Measurements from ENCODE around the gene RCCD1. TPM values are rescaled to one million over a fixed set of nuclear protein-coding genes. Genes with fewer than 3 reads are reported as not detected.

RCCD1 gene
- total and polyA plus RNA-seq, 2 of the 8 experiments (the other 6 are each of a cell fraction or from before 2014, with no cell fraction given): 9.9 to 18.8 TPM

DNA sequence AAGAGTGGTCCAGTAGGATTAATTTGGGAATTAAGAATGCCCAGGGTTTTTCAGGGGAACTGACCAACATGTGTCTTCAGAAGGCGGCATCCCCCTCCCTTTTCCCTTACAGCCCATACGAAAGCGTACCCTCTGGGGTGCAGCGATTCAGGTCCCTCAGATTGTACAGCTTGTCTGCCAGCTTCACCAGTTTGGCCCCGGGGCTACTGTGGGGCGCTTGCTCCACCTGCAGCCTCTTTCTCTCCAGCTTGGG, 23.2 kb upstream of the RCCD1 start:
- H3K4me2 ChIP-seq (ENCODE audit: insufficient read depth in 1 of 2, low read depth in 2 of 2, low read length in 2 of 2): peak overlapping the region; percentile 47 to 93; a peak in 3 of 4 replicates
- FAIRE-seq (no peak), DNase-seq (ENCODE audit: low read depth in 1 of 2, low spot score in 2 of 2) (no peak)
- no peak overlapping the region for H4K8ac ChIP-seq (ENCODE audit: extremely low read depth, insufficient read depth, low read length)
- WGBS, 2 experiments (ENCODE audit: extremely low coverage in 1 of 2, insufficient coverage in 1 of 2, insufficient read length in 1 of 2, insufficient replicate concordance in 2 of 2, low coverage in 1 of 2, low lambda C conversion rate in 2 of 2, missing lambda C conversion rate in 1 of 2): 15% methylated on average over 6 of the region's 6 CpGs; no CpG with 5 or more reads in 1 of the 2 experiments
- H3K4me3 ChIP-seq (ENCODE audit: extremely low read depth in 1 of 4, insufficient read depth in 2 of 4, low read depth in 3 of 4, low read length in 4 of 4): peak overlapping the region in 3 of 4 experiments; percentile 58 to 83 (median 82); a peak in 6 of 8 replicates
- 0 out of 7 replicates have a peak, but pooled peaks cover 0 to 4% (median 0%) of the 10 kb centered on the region in 4 experiments for H3K27me3 ChIP-seq (replicated peaks in 1 of 4; ENCODE audit: control insufficient read depth in 3 of 4, extremely low read depth in 1 of 4, insufficient read depth in 3 of 4, low read length in 3 of 4)
- no peak overlapping the region for H2BK12ac ChIP-seq (ENCODE audit: low read depth, low read length)
- no peak overlapping the region for H2BK5ac ChIP-seq (ENCODE audit: low read depth, low read length)
- H3K23me2 ChIP-seq (ENCODE audit: low read depth, low read length): peaks cover 11% of the 10 kb centered on the region; the same call in 1 of the 2 replicates
- no peak overlapping the region for H2BK120ac ChIP-seq (replicated peaks; ENCODE audit: low read depth, low read length)
- no peaks in the 10 kb centered on the region for H3K9me3 ChIP-seq (ENCODE audit: insufficient read depth in 2 of 2, low read depth in 1 of 2, low read length in 1 of 2)
- H3K36me3 ChIP-seq (ENCODE audit: control insufficient read depth in 2 of 4, insufficient read depth in 4 of 4, low read length in 3 of 4): no peaks in the 10 kb centered on the region
- H3K14ac ChIP-seq (ENCODE audit: insufficient read length): no peak overlapping the region
- H4K5ac ChIP-seq (ENCODE audit: insufficient read length, low read depth, low read length): no peak overlapping the region
- H3K4me1 ChIP-seq (replicated peaks in 1 of 4; ENCODE audit: control insufficient read depth in 3 of 4, insufficient read depth in 4 of 4, low read length in 3 of 4): peaks cover 0 to 13% (median 7%) of the 10 kb centered on the region in 4 experiments; a peak in 6 of 7 replicates
- H3K23ac ChIP-seq (ENCODE audit: insufficient read length): no peak overlapping the region
- H3K18ac ChIP-seq (ENCODE audit: extremely low read depth, low read length): no peak overlapping the region
- no peak overlapping the region for H3K56ac ChIP-seq (replicated peaks; ENCODE audit: insufficient read length, low read depth, low read length)
- no peak overlapping the region for H2BK20ac ChIP-seq (ENCODE audit: low read length)
- TF ChIP-seq, protein P1, sequence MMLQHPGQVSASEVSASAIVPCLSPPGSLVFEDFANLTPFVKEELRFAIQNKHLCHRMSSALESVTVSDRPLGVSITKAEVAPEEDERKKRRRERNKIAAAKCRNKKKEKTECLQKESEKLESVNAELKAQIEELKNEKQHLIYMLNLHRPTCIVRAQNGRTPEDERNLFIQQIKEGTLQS (IDR thresholded peaks at IDR 0.05; ENCODE audit: insufficient read depth, low read depth, low read length): 0 out of 2 replicates have a peak, but pooled peaks have one; percentile 5
- no peak for TF ChIP-seq KDM1A (IDR thresholded peaks at IDR 0.05; ENCODE audit: borderline replicate concordance, low read length)
- peaks cover 0 to 1% of the 10 kb centered on the region in 2 experiments for H4K20me1 ChIP-seq (replicated peaks in 1 of 2; ENCODE audit: control insufficient read depth in 1 of 2, insufficient read depth in 2 of 2, low read length in 2 of 2)
- H3K27ac ChIP-seq (ENCODE audit: low read depth, low read length): no peak overlapping the region
- no peak overlapping the region for H2BK15ac ChIP-seq (ENCODE audit: low read length)
- no peak overlapping the region for H3K4ac ChIP-seq (replicated peaks; ENCODE audit: insufficient read length, low read depth, low read length)
- no peak overlapping the region for H4K91ac ChIP-seq (replicated peaks; ENCODE audit: insufficient read length, low read length)
- no peak overlapping the region for H2AFZ ChIP-seq (ENCODE audit: low read length)
- H3K9ac ChIP-seq (replicated peaks in 1 of 4; ENCODE audit: extremely low read depth in 1 of 4, low read depth in 3 of 4, low read length in 3 of 4): no peak overlapping the region
- H2AK5ac ChIP-seq (ENCODE audit: low read depth, low read length): no peak overlapping the region
- no peaks in the 10 kb centered on the region for H3K79me2 ChIP-seq (ENCODE audit: control insufficient read depth in 1 of 2, insufficient read depth in 2 of 2, low read length in 2 of 2)
- no peaks in the 10 kb centered on the region; the same call in 1 of the 2 replicates for H3K79me1 ChIP-seq (ENCODE audit: low read depth, low read length)
- ChIA-PET POLR2A (ENCODE audit: partially characterized antibody) (interaction anchor here (0.6 to 5.0 kb wide), 9 partner anchors 22 to 262 kb away, joined by 3 to 24 read pairs (median 3); partner anchors contain the start of genes BLM, MAN2A2 and RCCD1), CTCF (ENCODE audit: partially characterized antibody) (interaction anchor here (0.6 to 20.7 kb wide), 37 partner anchors 9 to 921 kb away, joined by 3 to 306 read pairs (median 6); partner anchors contain the start of genes FES, FURIN, MAN2A2 and RCCD1)

All from H1 (cell line).